ENCODE data around the gene ATP1A1.

Gene ATP1A1

DNA sequence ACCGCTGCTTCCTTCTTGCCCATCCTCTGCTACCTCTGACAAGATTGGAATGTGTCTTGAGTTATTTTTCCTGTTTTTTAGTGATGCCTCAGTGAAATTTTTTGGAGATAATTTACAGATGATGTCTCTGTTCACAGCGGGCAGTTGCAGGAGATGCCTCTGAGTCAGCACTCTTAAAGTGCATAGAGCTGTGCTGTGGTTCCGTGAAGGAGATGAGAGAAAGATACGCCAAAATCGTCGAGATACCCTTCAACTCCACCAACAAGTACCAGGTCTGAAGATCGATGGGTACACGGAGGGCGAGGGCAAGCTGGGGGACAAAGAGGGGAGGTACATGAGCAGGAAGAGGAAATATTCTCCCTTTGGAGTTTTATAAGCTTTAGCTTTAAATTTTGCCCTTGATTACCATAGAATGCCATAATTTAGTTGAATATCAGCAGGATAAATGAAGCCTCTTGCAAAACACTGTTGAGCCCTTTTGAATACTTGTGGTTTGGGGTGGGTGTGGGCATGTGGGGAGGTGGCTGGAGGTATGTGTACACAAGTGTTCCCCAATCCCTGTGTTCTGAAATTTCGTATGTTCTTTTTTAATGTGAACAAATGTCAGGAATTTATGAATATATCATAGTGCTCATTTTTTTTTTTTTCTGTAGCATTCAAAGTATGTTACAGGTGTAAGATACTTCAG lies 19.8 kb downstream of the ATP1A1 start:
- no peaks in the 10 kb centered on the region for H3K4me1 ChIP-seq (ENCODE audit: insufficient read depth, poor library complexity, severe bottlenecking)
- no peaks in the 10 kb centered on the region for H3K27me3 ChIP-seq (ENCODE audit: insufficient read depth, poor library complexity, severe bottlenecking)
- ATAC-seq (ENCODE audit: low read depth) = no peak
- TF ChIP-seq, protein P1, sequence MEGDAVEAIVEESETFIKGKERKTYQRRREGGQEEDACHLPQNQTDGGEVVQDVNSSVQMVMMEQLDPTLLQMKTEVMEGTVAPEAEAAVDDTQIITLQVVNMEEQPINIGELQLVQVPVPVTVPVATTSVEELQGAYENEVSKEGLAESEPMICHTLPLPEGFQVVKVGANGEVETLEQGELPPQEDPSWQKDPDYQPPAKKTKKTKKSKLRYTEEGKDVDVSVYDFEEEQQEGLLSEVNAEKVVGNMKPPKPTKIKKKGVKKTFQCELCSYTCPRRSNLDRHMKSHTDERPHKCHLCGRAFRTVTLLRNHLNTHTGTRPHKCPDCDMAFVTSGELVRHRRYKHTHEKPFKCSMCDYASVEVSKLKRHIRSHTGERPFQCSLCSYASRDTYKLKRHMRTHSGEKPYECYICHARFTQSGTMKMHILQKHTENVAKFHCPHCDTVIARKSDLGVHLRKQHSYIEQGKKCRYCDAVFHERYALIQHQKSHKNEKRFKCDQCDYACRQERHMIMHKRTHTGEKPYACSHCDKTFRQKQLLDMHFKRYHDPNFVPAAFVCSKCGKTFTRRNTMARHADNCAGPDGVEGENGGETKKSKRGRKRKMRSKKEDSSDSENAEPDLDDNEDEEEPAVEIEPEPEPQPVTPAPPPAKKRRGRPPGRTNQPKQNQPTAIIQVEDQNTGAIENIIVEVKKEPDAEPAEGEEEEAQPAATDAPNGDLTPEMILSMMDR (IDR thresholded peaks at IDR 0.05; ENCODE audit: poor library complexity, severe bottlenecking) = no peak
- H3K27ac ChIP-seq (ENCODE audit: poor library complexity, severe bottlenecking) = no peak overlapping the region
- no peaks in the 10 kb centered on the region for H3K9me3 ChIP-seq (ENCODE audit: severe bottlenecking)
- peaks cover 100% of the 10 kb centered on the region for H3K36me3 ChIP-seq (ENCODE audit: low read depth)
- no peak overlapping the region for H3K4me3 ChIP-seq (ENCODE audit: severe bottlenecking)
- no peak for DNase-seq (ENCODE audit: low spot score)

GRCh38 chr1:116393792-116394191 lies 20.7 kb downstream of the ATP1A1 start:
- H3K27me3 ChIP-seq (ENCODE audit: insufficient read depth, poor library complexity, severe bottlenecking) = no peaks in the 10 kb centered on the region
- H3K27ac ChIP-seq (ENCODE audit: poor library complexity, severe bottlenecking) = no peak overlapping the region
- DNase-seq (ENCODE audit: low spot score) (no peak), ATAC-seq (ENCODE audit: low read depth) (no peak)
- no peak overlapping the region for H3K4me3 ChIP-seq (ENCODE audit: severe bottlenecking)
- no peaks in the 10 kb centered on the region for H3K4me1 ChIP-seq (ENCODE audit: insufficient read depth, poor library complexity, severe bottlenecking)
- no peaks in the 10 kb centered on the region for H3K9me3 ChIP-seq (ENCODE audit: severe bottlenecking)
- TF ChIP-seq, protein P1 (IDR thresholded peaks at IDR 0.05; ENCODE audit: poor library complexity, severe bottlenecking) = no peak
- H3K36me3 ChIP-seq (ENCODE audit: low read depth) = peaks cover 100% of the 10 kb centered on the region

GRCh38 chr1:116394270-116394669 lies 21.2 kb downstream of the ATP1A1 start:
- H3K27ac ChIP-seq (ENCODE audit: poor library complexity, severe bottlenecking) = no peak overlapping the region
- TF ChIP-seq, protein P1 (IDR thresholded peaks at IDR 0.05; ENCODE audit: poor library complexity, severe bottlenecking) = no peak

DNA sequence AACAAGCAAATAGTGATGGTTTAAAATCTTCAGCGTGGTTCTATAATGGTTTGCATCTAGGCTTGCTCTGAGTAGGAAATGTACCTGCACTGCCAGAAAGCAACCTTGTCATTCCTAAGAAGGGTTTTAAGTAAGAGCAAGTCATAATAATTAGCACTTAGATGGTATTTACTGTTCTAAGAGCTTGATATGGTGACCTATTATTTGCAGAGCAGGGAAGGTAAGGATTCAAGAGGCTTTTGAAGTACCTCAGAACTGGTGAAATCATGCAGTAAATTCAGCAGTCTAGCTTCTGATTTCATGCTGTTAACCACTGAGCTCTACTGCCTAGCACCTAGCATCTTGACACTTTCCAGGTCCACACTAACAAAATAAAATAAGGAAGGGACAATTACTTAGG lies 23.7 kb downstream of the ATP1A1 start:
- Histone ChIP-seq H3K36me3 (ENCODE audit: low read depth) (peaks cover 100% of the 10 kb centered on the region), H3K27me3 (ENCODE audit: insufficient read depth, poor library complexity, severe bottlenecking) (no peaks in the 10 kb centered on the region), H3K27ac (ENCODE audit: poor library complexity, severe bottlenecking) (no peak overlapping the region), H3K4me3 (ENCODE audit: severe bottlenecking) (no peak overlapping the region), H3K9me3 (ENCODE audit: severe bottlenecking) (no peaks in the 10 kb centered on the region), H3K4me1 (ENCODE audit: insufficient read depth, poor library complexity, severe bottlenecking) (no peaks in the 10 kb centered on the region)
- TF ChIP-seq, protein P1 (IDR thresholded peaks at IDR 0.05; ENCODE audit: poor library complexity, severe bottlenecking) = no peak
- DNase-seq (ENCODE audit: low spot score) (no peak), ATAC-seq (ENCODE audit: low read depth) (no peak)

More at GRCh38 chr1:116394270-116394669, 21.2 kb downstream of the ATP1A1 start:
- no peak for DNase-seq (ENCODE audit: low spot score)
- ATAC-seq (ENCODE audit: low read depth) = no peak
- no peaks in the 10 kb centered on the region for H3K27me3 ChIP-seq (ENCODE audit: insufficient read depth, poor library complexity, severe bottlenecking)
- H3K4me1 ChIP-seq (ENCODE audit: insufficient read depth, poor library complexity, severe bottlenecking) = no peaks in the 10 kb centered on the region
- no peaks in the 10 kb centered on the region for H3K9me3 ChIP-seq (ENCODE audit: severe bottlenecking)
- H3K4me3 ChIP-seq (ENCODE audit: severe bottlenecking) = no peak overlapping the region
- H3K36me3 ChIP-seq (ENCODE audit: low read depth) = peaks cover 100% of the 10 kb centered on the region

DNA sequence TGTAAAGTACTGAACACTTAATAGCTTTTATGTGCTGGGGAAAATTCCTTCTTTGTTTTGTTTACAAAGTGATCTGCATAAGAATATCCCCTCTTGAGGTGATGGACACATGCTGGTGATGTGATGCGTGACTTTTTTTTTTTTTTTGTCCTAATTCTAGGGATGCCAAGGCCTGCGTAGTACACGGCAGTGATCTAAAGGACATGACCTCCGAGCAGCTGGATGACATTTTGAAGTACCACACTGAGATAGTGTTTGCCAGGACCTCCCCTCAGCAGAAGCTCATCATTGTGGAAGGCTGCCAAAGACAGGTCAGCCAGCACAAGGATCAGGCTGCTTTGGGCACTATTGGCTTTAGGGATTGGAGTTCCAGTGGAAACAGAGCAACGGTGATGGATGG lies 24.7 kb downstream of the ATP1A1 start:
- no peak for DNase-seq (ENCODE audit: low spot score)
- no peaks in the 10 kb centered on the region for H3K4me1 ChIP-seq (ENCODE audit: insufficient read depth, poor library complexity, severe bottlenecking)

More for the DNA sequence above, 24.7 kb downstream of the ATP1A1 start:
- Histone ChIP-seq H3K27me3 (ENCODE audit: insufficient read depth, poor library complexity, severe bottlenecking) (no peaks in the 10 kb centered on the region), H3K4me3 (ENCODE audit: severe bottlenecking) (no peak overlapping the region), H3K9me3 (ENCODE audit: severe bottlenecking) (no peaks in the 10 kb centered on the region), H3K27ac (ENCODE audit: poor library complexity, severe bottlenecking) (no peak overlapping the region), H3K36me3 (ENCODE audit: low read depth) (peaks cover 100% of the 10 kb centered on the region)
- ATAC-seq (ENCODE audit: low read depth) = no peak
- TF ChIP-seq, protein P1 (IDR thresholded peaks at IDR 0.05; ENCODE audit: poor library complexity, severe bottlenecking) = no peak

All from RWPE2 (cell line).